Breast epithelium (tissue), 3 donors: ENCODE data around the gene HLA-DQA1.

Experiments used
- POLR2A ChIP-seq: fragments of 450-650 bp; IDR thresholded peaks from one replicate; pipeline ENCODE4 v1.6.1; 2016; ENCODE audit warnings: antibody characterized with exemption, mild to moderate bottlenecking, moderate library complexity
- POLR2AphosphoS5 ChIP-seq, 3 donors: sonication (generic); formaldehyde crosslinking; IDR thresholded peaks; one replicate each; pipeline ENCODE4 v1.6.1; 2017; ENCODE audit warnings: antibody characterized with exemption in 3 of 3
- TF ChIP-seq, protein P1 (sequence below), 3 donors: fragments of 450-650 bp; IDR thresholded peaks; one replicate each; pipeline ENCODE4 v1.5.1; 2016 to 2017; ENCODE audit warnings: antibody characterized with exemption in 3 of 3, mild to moderate bottlenecking in 3 of 3, moderate library complexity in 3 of 3

- TF ChIP-seq POLR2A (no peak), POLR2AphosphoS5 (IDR thresholded peaks at IDR 0.05) (no peak)
- TF ChIP-seq, protein P1, sequence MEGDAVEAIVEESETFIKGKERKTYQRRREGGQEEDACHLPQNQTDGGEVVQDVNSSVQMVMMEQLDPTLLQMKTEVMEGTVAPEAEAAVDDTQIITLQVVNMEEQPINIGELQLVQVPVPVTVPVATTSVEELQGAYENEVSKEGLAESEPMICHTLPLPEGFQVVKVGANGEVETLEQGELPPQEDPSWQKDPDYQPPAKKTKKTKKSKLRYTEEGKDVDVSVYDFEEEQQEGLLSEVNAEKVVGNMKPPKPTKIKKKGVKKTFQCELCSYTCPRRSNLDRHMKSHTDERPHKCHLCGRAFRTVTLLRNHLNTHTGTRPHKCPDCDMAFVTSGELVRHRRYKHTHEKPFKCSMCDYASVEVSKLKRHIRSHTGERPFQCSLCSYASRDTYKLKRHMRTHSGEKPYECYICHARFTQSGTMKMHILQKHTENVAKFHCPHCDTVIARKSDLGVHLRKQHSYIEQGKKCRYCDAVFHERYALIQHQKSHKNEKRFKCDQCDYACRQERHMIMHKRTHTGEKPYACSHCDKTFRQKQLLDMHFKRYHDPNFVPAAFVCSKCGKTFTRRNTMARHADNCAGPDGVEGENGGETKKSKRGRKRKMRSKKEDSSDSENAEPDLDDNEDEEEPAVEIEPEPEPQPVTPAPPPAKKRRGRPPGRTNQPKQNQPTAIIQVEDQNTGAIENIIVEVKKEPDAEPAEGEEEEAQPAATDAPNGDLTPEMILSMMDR (IDR thresholded peaks at IDR 0.05) = no peak
Measured at GRCh38 chr6:32665661-32666060, 28.5 kb downstream of the HLA-DQA1 start.
